Measurements from ENCODE around the gene LAMB4.

The LAMB4 gene, protein sequence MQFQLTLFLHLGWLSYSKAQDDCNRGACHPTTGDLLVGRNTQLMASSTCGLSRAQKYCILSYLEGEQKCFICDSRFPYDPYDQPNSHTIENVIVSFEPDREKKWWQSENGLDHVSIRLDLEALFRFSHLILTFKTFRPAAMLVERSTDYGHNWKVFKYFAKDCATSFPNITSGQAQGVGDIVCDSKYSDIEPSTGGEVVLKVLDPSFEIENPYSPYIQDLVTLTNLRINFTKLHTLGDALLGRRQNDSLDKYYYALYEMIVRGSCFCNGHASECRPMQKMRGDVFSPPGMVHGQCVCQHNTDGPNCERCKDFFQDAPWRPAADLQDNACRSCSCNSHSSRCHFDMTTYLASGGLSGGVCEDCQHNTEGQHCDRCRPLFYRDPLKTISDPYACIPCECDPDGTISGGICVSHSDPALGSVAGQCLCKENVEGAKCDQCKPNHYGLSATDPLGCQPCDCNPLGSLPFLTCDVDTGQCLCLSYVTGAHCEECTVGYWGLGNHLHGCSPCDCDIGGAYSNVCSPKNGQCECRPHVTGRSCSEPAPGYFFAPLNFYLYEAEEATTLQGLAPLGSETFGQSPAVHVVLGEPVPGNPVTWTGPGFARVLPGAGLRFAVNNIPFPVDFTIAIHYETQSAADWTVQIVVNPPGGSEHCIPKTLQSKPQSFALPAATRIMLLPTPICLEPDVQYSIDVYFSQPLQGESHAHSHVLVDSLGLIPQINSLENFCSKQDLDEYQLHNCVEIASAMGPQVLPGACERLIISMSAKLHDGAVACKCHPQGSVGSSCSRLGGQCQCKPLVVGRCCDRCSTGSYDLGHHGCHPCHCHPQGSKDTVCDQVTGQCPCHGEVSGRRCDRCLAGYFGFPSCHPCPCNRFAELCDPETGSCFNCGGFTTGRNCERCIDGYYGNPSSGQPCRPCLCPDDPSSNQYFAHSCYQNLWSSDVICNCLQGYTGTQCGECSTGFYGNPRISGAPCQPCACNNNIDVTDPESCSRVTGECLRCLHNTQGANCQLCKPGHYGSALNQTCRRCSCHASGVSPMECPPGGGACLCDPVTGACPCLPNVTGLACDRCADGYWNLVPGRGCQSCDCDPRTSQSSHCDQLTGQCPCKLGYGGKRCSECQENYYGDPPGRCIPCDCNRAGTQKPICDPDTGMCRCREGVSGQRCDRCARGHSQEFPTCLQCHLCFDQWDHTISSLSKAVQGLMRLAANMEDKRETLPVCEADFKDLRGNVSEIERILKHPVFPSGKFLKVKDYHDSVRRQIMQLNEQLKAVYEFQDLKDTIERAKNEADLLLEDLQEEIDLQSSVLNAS (N-terminal part only)

DNA sequence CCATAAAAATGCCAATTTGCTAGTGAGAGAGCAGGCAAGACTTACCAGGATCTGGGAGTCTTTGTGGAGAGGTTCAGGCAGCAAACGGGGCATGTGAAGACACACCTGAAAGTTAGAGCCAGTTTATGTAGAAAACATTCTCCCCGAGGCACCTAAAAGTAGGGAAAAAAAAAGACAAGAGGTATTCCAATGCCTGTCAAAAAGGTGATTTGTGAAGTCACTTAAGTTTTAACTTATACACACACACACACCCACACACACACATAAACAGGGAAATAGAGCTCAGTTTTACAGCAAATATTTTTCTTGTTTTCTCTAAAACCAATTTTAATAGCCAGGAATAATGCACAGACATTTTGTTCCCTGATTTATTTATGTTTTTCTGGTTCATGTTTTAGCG lies at the start of gene LAMB4:
LAMB4 (minus strand) TSS at position 101 of the 400 bp plus-strand sequence. CDS start 7,197 bp downstream, outside the sequence.
- no peak for DNase-seq

DNA sequence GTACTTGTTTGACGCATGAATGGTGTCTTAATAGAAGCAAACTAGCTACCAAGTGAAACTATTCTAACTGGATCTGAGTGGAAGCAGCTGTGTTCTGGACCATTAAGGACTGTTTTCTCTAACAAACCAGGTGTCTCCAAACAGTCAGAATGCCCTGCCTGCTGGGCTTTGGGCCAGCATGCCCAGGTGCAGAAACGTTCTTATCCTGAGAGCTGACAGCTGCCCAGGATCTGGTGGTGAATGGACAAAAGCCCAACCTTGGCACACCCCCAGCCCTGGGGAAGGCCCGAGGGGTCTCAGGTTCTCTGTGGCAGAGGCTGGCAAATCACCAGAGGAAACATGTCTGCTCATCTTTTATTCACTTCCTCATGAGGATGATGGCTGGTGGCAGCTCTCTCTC lies 48.2 kb upstream of the LAMB4 start:
- DNase-seq = no peak

DNA sequence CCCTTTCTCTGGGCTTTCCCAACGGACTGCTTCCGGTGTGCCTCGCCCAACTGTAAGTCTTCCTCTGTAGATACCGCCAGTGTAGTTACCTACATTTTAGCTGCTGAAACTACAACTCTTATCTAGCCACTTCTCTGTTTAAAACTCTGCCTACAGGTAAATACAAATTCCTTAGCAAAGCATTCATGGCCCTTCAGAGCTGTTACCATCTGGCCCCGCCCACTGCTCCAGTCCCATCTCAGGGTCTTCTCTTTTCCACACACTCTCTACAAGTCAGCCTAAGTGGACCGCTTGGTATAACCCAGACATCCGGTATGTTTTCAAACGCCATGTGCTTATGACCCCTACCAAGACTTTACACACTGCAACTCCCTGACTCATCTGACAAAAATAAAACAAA lies 41.0 kb upstream of the LAMB4 start:
- DNase-seq = no peak

DNA sequence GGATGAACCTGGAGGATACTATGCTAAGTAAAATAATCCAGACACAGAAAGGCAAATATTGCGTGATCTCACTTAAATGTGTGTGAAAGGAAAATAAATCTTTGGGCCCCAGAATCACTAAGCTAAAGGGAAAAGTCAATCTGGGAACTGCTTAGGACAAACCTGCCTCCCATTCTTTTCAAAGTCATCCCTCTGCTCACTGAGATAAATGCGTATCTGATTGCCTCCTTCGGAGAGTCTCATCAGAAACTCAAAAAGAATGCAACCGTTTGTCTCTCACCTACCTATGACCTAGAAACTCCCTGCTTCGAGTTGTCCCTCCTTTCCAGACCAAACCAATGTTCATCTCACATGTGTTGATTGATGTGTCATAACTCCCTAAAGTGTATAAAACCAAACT lies 40.1 kb upstream of the LAMB4 start:
- DNase-seq = no peak

DNA sequence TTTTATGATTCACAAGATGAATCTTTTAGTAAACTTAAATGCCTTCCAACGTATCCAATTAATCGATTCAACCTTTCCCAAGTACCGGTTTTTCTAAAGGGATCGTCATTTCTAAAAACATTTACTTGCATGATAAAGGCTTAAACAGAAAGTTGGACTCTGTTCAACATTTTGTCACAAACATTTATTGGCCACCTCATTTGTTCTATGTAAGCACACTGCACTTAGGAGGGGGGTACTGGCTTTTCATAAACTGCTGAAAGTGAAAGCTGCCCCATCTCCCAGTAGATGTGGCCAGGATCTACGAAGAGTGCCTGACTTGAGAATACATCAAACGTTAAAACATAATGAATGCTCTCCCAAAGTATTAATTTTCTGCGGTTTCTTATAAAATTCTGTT lies 37.3 kb upstream of the LAMB4 start:
- DNase-seq = no peak

DNA sequence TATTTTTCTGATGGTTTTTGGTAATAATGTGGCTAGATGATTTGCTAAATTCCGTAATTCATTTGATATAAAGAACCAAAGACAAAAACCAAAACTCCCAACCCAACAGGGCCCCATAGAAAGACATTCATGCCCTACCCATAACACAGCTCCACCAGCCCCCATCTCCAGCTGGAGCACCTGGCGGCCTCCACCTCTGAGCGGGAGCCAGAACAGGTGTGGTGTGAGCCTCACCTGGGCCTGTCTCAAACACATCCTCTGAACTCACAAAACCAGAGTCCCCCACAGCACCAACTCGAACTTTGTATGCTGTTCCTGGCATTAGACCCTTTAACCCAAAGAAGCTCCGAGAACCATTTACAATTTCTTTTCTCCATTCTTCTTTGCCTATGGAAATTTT lies 36.5 kb upstream of the LAMB4 start:
- no peak for DNase-seq

DNA sequence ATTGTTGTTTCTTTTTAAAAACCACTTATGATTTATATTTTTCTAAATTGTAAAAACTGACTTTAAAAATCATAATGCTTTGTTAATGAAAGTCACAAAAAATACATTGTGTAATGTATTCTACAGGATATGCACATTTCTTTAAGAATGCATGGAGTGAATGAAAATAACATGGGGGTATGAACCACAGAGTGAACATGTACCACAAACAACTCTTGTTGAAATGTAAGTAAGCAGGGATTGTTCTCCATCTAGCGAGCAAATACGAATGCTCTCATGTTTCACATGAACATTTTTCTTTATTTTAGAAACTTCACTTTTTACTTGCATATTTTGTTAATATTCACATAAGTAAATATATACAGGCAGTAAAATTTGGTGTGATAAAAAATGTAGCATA lies 35.6 kb upstream of the LAMB4 start:
- no peak for DNase-seq

DNA sequence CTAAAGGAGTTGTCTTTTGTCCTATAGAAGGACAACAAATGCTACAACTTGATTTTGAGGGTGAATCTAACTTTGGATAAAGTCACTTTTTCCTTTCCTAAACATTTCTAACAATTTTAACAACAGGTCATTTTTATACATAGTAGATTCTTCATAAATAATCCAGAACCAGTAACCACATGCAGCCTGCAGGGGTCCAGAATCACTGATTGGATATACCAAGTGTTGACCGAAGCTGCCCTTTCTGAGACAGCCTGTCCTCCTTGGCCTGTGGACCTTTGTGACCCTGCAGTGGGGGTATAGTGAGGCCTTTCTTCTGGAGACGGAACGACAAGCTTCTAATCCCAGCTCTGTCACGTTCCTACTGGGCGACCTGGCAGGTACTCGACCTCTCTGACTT lies 34.8 kb upstream of the LAMB4 start:
- no peak for DNase-seq

DNA sequence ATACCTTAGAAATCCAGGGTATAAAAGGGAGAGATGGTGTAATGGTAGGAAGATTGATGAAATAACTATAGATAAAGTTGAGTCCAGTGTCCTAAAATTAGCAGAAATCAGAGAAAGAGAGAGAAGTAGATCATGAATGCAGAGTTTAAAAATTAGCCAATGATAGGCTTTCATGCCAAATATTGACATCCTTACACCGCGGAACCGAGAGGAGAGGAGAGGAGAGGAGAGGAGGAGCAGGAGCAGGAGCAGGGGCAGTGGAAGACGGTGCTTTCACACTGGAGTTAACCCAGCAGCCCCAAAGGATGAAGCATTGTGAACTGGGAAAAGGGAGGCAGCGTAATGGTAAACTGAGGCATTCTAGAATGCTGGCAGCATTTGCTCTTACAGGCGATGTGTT lies 34.2 kb upstream of the LAMB4 start:
- no peak for DNase-seq

DNA sequence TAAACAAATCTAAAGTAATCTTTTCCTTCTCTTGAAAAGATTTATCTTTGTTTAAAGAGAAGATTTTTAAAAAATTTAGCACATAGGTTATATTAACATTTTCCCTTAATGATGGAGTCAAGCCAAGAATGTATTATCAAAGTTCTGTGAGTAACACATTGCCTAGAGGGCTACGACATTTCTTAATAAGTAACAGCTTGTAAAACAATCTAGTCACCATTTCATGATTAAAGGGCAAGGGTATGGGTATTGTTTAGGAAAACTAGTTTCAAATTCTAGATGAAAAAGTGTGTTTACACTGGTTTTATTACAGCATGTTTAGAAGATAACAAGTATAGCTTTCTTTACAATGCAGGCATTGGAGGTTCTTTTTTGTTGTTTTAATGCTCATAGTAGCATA lies 28.6 kb upstream of the LAMB4 start:
- peak; percentile 6 for DNase-seq

DNA sequence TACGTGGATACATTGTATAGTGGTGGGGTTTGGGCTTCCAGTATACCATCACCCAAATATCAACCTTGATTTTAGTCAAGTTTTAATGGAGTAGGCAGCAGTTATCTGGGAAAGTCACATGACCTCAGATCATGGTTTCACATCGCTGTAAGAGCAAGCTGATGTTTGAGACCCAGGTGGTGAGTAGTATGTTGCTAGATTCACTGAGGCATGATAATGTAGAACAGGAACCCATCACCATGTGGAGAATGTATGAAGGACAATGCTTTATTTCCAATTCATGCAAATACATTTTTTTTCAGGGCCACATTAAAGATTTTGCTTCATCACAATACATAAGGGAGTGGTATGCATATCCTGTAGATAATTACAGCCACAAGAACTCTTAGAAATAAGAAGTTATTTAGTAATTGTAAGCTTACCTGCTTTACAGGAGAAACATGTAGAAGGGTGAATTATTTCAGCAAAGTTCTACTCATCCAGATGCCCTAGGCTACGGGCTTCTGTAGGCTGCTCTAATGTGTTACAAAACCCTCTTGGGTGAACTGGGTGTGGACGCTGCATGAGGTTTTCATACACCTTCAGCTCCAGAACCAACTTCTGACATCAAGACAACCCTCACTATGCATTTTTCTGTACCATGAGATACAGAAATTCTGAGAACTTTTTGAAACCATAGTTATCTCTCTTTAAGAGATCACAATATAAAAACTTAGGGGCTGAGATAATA lies 27.6 kb upstream of the LAMB4 start:
- DNase-seq = no peak

DNA sequence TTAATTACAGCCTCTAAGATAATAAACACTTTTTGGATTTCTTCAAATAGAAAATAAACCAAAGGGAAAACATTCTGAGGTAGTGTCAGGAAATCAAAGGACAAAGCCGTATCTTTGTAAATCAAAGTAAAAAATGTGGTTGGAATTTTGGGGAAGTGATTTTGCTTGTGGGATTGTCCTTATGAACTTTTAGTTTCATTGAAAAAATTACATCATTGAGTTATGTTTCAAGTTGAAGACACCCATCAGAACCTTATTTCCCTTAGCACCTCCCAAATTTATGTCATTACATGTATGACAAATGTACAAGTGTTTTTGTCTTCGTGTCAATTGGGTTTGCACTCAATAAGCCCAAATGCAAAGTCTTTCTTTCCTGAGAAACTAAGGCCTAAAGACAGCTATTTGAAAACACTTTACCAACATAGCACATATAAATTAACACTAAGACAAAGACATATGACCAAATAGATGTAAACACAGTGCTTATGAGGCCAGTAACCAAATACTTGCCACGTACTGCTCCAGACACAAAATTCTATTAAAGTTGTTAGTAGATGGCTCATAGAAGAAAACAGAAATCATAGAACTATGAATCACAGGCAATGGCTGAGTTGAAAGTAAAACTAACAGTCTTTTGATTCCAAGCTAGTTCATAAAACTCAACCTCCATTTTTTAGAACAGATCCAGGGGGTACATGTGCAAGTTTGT lies 26.9 kb upstream of the LAMB4 start:
- DNase-seq = peak; percentile 6

DNA sequence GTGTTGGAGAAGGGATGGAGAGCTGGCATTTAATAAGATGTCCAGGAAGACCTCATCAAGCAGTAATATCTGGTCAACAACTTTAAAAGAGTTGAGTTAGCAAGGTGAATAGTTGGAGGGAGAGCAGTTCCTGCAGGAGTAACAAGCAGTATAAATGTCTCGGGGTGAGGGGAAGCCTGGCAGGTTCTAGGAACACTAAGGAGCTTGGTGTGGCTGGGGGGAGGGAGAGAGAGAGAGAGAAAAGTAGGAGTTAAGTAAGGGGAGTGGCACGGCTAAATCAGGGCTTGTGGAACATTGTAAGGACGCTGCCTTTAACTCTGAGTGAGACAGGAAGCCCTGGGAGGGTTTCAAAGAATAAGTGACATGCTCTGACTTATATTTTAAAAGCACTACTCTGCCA lies 22.0 kb upstream of the LAMB4 start:
- DNase-seq = no peak

DNA sequence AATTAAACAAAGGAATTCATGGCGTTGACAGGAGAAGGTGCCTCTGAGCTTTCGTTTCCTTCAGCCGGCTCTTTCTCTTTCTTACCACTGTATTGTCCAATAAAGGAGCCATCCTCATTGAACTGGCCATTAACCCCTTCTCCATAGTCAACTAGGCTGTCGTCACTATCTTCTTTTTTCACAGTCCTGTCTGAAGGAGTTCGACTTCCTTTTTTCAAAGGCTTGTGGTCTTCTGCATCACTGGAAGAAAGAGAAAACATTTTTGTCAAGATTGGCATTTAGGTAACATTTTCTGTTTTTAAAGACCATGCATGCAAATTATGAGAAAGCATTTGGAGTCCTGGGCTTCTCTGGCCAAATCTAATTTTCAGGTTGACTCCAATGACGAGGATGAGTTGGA lies 19.7 kb upstream of the LAMB4 start:
- DNase-seq = no peak

DNA sequence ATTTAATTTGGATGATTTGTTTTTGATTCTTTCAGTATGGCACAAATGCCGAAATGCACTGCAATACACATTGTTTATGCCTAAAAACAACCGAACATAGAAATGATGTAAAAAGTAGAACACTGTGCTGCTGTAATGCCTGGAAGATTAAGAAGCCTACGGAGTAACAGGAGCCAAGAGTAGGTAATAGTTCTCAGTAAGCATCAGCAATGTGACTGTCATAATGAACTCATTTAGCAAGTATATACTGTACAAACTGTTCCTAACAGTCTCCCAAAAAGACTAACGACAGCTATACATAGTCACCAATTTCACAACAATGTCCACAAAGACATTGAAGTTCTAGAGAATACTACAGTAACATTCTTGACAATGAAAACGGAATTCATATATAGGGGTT lies 19.0 kb upstream of the LAMB4 start:
- DNase-seq = no peak

DNA sequence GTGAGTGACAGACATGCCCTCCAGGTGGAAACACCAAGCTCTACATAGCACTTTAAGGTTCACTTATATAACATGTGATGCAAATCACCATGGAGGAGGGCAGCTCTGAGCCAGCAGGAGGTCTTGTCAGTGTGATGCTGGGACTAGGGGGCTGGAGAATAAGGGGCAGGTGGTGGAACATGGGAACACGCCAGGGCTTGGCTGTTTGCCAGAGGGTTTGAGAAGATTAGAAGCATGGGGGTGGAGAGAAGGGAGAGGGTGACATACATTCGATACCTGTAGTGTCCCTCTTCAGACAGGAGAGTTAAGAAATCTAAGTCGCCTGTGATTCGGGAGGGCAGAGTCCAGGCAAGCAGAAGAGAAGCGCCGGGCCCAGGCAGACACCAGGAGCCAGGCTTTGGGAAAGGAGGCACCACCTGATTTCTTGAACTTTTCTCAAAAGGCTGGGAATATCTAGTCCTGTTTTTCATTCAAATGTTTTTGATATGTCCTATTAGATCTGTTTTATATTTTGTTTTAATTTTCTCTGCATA lies 16.9 kb upstream of the LAMB4 start:
- DNase-seq = no peak

DNA sequence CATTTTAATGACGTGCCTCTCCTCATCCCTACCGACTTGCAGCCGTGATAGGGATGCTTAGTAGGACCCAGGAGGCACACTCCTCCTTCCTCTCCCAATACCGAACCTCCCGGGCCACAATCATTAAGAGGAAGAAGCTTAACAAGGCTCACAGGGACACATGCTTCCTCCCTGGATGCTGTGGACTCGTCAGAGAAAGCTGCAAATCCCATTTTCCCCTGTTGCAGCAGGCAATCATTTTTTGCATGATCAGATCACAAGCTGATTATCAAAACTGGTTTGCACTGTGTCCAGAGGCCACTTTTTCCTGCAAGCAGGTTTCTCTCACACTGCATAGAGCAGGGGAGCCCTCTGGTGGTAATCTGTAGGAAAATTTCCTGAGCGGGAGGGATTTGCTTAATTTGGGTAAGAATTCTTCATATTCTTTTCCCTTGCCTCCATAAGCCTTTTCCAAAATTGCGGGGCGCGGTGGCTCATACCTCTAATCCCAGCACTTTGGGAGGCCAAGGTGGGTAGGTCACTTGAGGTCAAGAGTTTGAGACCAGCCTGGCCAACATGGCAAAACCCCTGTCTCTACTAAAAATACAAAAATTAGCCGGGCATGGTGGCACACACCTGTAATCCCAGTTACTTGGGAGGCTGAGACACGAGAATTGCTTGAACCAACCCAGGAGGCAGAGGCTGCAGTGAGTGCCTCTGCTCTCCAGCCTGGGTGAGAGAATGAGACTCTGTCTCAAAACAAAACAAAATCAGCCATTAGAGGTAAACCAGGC lies 16.1 kb upstream of the LAMB4 start:
- peak; percentile 76 for DNase-seq

DNA sequence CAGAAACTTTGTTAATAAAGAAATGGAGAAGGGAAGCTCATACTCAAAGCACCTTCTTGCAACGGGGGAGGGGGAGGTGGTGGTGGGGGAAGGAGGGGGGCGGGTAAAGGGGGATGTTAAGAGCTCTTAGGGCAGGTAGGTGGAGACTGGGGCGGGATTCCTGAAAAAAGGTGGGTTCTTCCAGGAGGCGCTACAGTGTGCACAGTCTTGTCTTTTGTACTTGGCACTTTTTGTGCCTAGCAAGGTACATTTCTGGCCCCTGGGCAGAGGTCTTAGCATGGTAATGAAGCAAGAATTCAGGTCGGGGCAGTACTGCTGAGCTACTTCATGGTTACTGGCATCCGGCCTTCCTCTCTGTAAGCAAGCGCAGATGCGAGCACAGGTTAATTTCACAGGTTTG lies 15.2 kb upstream of the LAMB4 start:
- no peak for DNase-seq

DNA sequence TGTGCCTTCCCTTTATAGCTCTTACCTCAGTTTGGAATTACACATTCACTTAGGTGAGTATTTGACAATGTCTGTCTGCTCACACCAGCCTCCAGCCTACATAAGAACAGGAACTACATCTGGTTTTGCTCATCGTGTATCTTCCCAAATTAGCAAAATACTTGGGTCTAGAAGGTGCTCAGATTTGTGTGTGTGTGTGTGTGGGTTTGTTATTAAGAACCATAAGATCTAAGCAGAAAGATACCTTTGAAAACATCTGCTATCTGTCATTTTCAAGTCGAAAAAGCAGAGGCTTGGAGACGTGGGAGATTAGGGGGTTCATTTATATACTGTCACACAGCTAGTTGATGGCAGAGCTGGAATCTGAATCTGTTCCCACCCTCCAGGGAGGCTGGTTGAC lies 14.8 kb upstream of the LAMB4 start:
- no peak for DNase-seq

DNA sequence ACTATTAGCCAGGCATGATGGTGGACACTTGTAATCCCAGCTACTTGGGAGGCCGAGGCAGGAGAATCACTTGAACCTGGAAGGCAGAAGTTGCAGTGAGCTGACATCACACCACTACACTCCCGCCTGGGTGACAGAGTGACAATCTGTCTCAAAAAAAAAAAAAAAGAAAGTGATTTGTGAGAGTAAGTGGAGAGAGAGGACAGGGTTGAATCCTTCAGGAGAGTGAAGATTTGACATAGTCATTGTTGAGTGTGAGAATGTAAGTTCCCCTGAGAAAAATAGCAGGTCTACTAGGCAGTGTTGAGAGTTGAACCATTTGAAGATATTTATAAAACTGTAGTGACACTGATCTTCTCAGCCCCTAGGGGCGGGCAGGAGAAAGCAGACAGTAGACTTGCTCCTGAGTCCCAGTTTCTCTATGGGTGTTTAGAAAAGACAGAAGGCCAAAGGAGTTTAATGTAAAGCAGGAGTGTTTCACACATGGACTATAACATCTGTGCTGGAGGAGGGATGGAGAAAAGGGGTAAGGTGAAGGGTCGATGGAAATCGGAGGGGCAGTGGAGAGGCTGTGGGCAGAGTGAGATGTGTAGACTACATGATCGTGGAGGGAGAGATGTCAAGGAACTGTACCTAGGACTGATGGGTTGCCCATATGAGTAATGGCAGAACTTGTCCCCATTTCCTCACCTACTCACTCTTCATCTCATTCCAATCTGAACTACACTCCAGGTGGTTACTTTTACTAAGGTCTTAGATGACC lies 13.7 kb upstream of the LAMB4 start:
- DNase-seq = no peak

All from EL (cell line).